HG03097 (cell line): ENCODE measurements around the gene TMPRSS13.
"Not testable (repeated sequence)": the region's sequence is repeated elsewhere in the genome, so short reads cannot be mapped to it uniquely, and the experiment has no call there.

Experiments
- ATAC-seq: cut with Tn5 transposase; IDR thresholded peaks from one replicate; pipeline ENCODE4 v1.9.1; 2021; ENCODE audit not compliant: unreplicated experiment, low FRiP score

TMPRSS13 gene

GRCh38 chr11:117950993-117951961 is 22.1 kb upstream of the TMPRSS13 start:
- no peak for ATAC-seq

- ATAC-seq: no peak
These were observed 21.1 kb upstream of the TMPRSS13 start for GRCh38 chr11:117950301-117950700.

- ATAC-seq: no peak
These were observed 19.9 kb upstream of the TMPRSS13 start for GRCh38 chr11:117949062-117949461.

- not testable (repeated sequence) for ATAC-seq
These were observed 19.3 kb upstream of the TMPRSS13 start for GRCh38 chr11:117948466-117948865.

GRCh38 chr11:117947751-117948150 is 18.5 kb upstream of the TMPRSS13 start:
- not testable (repeated sequence) for ATAC-seq

GRCh38 chr11:117946842-117947526 is 17.8 kb upstream of the TMPRSS13 start:
- ATAC-seq: peak; percentile 51

- no peak for ATAC-seq
These were observed 17.1 kb upstream of the TMPRSS13 start for GRCh38 chr11:117946156-117946841.

- ATAC-seq: peak; percentile 36
These were observed 16.0 kb upstream of the TMPRSS13 start for GRCh38 chr11:117945047-117945810.

GRCh38 chr11:117944554-117944953 is 15.4 kb upstream of the TMPRSS13 start:
- no peak for ATAC-seq

- ATAC-seq: no peak
These were observed 12.9 kb upstream of the TMPRSS13 start for GRCh38 chr11:117941976-117942654.

- no peak for ATAC-seq
These were observed 12.0 kb upstream of the TMPRSS13 start for GRCh38 chr11:117941163-117941707.

- no peak for ATAC-seq
These were observed 11.5 kb upstream of the TMPRSS13 start for GRCh38 chr11:117940736-117941135.

- no peak for ATAC-seq
These were observed 7.8 kb upstream of the TMPRSS13 start for GRCh38 chr11:117936973-117937372.

- ATAC-seq: no peak
These were observed 5.5 kb upstream of the TMPRSS13 start for GRCh38 chr11:117934526-117935307.

- no peak for ATAC-seq
These were observed 4.7 kb upstream of the TMPRSS13 start for GRCh38 chr11:117933930-117934329.

- no peak for ATAC-seq
These were observed 4.3 kb upstream of the TMPRSS13 start for GRCh38 chr11:117933475-117933874.

GRCh38 chr11:117932947-117933346 is 3.7 kb upstream of the TMPRSS13 start:
- no peak for ATAC-seq

GRCh38 chr11:117932426-117932825 is 3.2 kb upstream of the TMPRSS13 start:
- ATAC-seq: no peak

- no peak for ATAC-seq
These were observed 2.8 kb upstream of the TMPRSS13 start for GRCh38 chr11:117931971-117932370.
